Activated T-cell treated with anti-CD3 and anti-CD28 coated beads for 1 hour (primary cell): ENCODE results near the gene TAS2R50.
"Not testable (repeated sequence)": the region's sequence is repeated elsewhere in the genome, so short reads cannot be mapped to it uniquely, and the experiment has no call there.

ENCODE experiments used
- DNase-seq: peaks from one replicate; pipeline ENCODE4 v3.0.0-alpha.2; 2020; ENCODE audit warnings: low read depth

Gene TAS2R50, protein sequence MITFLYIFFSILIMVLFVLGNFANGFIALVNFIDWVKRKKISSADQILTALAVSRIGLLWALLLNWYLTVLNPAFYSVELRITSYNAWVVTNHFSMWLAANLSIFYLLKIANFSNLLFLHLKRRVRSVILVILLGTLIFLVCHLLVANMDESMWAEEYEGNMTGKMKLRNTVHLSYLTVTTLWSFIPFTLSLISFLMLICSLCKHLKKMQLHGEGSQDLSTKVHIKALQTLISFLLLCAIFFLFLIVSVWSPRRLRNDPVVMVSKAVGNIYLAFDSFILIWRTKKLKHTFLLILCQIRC

DNA sequence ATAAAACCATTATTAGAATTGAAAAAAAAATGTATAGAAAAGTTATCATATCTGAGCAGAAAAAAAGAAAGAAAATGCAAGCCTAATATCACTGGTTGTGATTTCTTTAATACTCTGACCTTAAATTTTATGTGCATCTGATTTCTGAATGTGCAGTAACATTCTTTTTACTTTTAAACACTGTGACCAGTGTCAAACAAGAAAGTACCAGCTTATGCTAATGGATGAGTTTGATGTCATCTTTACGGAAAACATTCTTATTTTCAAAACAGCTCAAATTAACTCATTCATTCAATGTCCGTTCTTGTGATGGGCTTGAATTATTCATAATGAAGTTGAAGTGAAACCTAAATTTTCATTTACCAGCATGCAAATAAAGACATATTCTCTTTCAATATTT, at the start of gene TAS2R50:
Gene TAS2R50, minus strand, starts transcription at position 101 of the 400 bp plus-strand sequence. Its CDS starts 52 bp downstream, at position 49.
- no peak for DNase-seq

DNA sequence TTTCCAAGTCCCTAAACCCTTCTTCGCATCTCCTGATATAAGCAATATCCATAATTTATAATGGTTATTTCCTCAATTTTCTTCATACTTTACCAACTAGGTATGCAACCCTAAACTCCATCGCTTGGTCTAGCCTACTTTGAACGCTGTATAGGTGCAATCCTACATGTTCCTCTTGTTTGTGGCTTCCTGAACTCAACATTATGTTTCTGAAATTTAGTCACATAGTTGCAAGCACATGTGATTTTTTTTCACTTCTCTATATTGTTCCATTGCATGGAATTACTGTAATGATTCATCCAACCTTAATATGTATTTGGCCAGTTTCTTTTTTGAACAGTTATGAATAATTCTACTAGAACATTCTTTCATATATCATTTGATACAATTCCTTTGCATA, 47.2 kb upstream of the TAS2R50 start:
- DNase-seq: not testable (repeated sequence)

DNA sequence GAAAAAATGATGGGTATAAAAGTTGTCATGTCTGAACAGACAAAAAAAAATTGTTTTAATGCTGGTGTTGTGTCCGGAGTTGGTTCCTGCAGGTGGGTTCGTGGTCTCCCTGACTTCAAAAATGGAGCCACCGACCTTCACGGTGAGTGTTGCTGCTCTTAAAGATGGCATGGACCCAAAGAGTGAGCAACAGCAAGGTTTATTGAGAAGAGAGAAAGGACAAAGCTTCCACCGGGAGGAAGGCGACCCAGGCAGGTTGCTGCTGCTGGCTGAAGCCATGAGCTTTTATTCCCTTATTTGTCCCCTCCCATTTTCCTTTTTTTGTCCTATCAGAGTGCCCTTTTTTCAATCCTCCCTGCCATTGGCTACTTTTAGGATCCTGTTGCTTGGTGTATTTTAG, 44.6 kb upstream of the TAS2R50 start, which contains the start of gene TAS2R31:
Gene TAS2R31, minus strand, starts transcription at position 101 of the 400 bp plus-strand sequence. Its CDS starts 72 bp downstream, at position 29.
- DNase-seq: no peak

DNA sequence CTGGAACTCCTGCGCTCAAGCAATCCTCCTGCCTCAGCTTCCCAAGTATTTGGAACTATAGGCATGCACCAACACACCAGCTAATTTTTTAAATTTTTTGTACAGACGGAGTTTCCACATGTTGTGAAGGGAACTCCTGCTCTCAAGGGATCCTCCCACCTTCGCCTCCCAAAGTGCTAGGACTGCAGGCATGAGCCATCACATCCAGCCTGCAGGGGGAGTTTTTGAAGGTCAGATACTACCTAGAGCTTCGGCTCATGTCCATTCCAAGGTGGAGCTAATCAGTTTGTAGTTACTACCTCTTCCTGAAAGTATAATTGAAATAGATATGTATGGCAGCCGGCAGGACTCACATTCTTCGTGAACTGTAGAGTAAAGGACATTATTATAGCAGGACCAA, 39.4 kb upstream of the TAS2R50 start:
- no peak for DNase-seq

DNA sequence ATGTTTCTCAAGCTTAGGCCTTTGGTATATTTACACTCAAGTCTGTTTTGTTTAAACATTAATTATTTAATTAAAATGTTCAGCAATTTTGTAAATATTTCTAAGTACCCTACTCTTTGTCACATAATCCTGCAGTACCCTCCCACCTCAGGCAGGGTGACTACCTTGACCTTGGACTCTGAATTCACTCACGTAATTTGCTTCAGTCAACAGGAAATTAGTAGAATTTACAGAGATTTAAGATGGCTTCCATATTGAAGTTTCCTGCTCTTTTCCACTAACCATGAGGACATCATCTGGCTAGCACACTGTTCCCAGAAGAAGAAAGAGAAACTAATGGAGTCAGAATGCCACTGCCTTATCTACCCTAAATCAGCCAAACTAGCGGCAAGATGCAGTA, 36.7 kb upstream of the TAS2R50 start:
- DNase-seq: no peak

DNA sequence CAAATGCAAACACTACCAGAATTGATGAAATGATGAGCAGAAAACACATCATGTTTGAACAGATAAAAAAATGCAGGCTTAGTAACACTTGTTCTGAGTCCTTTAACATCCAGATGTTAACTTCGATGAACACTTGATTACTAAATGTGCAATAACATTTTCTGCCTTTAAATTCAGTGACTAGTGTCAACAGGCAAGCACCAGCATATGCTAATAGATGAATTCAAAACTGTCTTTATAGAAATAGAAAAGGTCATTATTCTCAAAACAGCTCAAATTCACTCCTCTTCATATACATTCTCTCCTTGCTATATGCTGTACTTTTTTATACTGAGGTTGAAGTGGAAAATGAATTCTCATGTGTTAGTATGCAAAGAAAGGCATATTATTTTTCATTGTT, 35.8 kb upstream of the TAS2R50 start, which contains the start of gene TAS2R19:
Gene TAS2R19, minus strand, starts transcription at position 101 of the 400 bp plus-strand sequence. Its CDS starts 49 bp downstream, at position 52.
- no peak for DNase-seq

DNA sequence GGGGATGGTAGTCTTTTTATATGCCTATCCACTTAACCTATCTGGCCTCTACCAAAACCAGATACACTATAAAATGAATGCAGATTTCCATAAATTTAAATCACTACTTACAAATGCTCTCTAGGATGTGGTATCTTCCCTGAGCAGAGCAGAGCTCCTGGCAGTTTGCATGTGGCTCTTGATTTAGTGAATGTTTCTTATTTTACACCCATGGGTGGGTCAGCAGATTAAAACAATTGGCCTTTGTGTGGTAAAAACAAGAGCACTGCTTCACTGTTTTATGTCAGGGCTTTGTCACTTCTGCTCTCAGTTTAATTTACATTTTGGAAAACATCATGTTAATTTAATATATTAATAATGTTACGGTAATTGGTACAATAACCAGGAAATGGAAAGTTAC, 30.2 kb upstream of the TAS2R50 start:
- DNase-seq: no peak

DNA sequence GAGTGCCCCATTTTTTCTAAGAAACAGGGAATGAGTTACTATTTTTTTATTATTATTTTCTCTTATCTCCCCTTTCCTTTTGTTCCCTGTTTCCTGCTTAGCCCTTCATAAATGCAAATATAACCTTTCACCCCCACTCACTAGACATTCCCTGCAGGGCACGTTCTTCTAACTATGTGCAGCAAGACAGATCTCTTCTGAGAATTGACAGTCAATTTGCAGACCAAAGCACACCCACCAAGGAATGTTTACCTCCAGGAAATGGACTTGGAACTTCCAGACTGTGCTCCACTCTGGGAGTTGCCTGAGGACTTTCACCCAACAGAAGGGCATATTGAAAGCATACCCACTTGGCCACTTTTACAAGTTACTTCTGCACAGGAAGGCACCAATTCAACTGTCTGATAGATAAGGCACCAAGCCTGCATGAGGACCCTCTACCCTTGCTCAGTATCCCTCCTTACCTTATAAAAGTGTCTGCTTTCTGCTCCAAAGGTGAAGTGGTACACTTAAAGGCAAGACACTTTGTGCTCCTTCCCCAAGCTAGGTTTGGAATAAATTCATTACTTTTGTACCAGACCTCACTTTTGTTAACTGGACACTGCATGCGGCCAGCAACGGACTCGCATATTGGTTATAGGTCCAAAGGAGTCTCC, 29.2 kb upstream of the TAS2R50 start:
- no peak for DNase-seq

DNA sequence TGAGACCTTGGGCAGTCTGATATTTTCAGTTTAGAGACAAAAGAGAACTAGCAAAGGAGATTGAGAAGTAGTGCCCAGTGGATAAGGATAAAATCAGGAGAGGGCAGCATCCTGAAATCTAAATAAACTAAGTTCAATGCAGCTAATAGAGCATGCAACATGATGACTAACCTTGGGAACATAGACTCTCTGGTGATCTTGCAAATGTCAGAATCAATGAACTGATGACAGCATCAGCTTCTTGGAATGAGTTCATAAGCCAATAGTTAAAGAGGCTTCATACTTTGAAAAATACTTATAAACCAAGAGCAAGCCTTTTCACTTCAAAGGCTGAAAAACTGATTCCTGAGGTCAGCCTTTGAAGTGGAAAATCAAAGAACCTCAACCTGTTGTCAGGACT, 27.5 kb upstream of the TAS2R50 start:
- no peak for DNase-seq

DNA sequence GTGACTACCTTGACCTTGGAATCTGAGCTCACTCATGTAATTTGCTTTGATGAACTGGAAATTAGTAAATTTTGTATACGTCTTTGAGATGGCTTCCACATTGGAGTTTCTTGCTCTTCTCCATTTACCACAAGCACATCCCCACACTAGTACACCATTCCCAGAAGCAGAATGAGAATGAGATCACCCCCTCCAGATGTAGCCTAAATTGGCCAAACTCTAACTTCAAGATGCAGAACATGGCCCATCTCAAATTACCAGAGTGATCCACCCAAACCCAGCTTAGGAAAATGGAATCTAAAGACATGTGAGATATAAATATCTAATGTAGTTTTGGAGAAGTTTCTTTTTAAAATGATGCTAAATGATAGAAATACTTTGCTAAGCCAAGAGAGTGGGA, 20.9 kb upstream of the TAS2R50 start:
- DNase-seq: no peak

DNA sequence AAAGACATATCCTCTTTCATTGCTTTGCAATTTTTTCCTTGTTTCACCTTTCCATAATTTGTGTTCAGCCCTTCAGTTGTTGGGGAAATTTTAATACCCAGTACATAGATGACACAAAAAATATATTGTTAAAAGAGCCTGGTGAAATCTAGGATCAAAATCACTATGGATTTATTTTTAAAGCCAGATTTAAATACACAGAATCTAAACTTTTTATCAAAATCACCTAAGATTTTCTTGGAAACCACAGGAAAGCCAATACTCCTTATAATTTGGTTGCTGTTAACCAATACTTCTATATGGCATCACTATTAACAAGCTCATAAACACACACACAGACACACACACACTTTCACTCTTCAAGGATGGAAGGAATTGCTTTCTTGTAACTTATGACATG, 11.5 kb upstream of the TAS2R50 start, which contains the start of gene TAS2R20:
Gene TAS2R20, minus strand, starts transcription at position 101 of the 400 bp plus-strand sequence. CDS start 429 bp downstream, outside the sequence.
- DNase-seq: no peak

DNA sequence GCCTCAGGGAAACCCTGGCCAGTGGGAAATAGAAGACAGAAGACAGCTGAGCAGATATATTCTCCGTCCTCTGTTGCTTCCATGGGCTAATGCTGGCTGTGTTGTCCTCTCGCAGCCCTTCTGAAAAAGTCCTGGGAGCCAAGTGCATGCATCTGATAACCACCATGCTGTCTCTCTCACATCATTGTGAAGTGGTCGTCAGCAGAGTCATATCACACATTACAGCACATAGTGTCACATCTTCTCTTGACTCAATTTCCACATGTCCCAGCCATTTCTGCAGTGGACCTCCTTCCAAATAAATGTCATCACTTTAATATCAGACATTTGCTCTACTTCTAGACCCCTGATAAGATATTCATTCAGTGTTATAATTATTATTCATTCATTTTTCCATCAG, 7.6 kb upstream of the TAS2R50 start:
- DNase-seq: no peak

DNA sequence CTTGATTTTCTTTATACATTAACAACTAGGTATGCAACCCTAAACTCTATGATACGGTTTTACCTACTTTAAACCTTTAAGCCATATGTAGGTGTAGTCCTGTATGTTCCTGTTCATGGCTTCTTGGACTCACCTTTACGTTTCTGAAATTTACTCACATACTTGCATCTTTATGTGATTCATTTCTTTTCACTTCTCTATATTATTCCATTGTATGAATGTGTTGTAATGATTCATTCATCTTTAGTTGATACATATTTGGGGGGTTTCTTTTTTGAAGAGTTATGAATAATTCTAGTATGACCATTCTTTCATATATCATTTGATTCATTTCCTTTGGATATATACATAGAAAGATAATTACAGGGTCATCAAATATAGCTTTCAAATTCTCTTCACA, 2.4 kb upstream of the TAS2R50 start:
- no peak for DNase-seq

DNA sequence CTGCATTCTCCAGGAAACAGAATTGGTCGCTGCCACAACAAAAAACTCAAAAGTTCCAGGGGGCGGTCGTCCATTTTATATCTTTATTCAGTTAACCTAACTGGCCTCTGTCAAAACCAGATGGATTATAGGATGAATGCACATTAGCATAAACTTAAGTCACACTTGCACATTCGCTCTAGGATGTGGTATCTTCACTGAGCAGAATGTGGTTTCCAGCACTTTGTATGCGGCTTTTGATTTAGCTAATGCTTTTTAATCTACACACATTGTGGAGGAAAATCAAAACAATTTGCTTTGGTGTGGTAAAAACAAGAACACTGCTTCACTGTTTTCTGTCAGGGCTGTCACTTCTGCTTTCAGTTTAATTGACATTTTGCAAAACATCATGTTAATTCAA, 4.5 kb downstream of the TAS2R50 start:
- no peak for DNase-seq

DNA sequence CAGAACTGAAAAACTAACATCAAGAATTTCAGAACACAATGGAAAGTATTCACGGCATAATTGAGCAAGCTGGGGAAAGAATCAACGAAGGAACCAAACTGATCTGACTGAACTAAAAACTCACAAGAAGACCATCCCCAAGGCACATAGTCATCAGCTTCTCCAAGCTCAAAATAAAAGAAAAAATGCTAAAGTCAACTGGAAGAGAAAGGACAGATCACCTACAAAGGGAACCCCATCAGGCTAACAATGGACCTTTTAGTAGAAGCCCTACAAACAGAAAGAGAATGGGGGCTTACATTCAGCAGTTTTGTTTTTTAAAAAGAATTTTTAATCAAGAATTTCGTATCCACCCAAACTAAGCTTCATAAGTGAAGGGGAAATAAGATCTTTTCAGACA, 11.7 kb downstream of the TAS2R50 start:
- DNase-seq: no peak

DNA sequence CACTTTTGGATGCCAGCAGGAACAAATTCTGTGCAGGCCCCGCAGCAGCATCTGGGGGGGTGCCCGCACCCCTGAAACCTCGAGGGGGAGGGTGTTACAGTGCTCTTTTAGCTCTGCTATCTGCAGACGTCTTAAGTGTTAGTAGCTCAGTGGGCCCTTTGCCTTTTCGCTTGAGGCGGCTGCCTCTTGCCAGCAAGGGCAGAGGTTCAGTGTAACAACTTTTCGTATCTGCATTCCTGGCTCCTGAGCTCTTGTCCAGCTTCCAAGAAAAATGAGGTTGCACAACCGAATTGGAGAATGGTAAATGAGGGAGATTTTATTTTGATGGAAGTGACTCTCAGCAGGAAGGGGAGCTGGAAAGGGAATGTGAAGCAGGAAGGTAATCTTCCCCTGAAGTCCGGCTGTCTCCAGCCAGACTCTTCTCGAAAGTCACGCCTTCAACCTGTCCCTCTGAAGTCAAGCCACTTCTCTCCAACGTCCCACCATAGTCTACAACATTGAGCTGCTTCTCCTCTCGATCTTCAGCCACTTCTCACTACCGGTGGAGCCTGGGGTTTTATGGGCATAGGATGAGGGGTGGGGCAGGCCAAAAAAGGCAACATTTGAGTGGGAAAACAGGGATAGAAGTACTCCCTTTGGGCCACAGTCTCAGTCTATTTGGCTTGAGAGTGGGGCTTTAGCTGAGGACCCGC, 17.8 kb downstream of the TAS2R50 start:
- no peak for DNase-seq

DNA sequence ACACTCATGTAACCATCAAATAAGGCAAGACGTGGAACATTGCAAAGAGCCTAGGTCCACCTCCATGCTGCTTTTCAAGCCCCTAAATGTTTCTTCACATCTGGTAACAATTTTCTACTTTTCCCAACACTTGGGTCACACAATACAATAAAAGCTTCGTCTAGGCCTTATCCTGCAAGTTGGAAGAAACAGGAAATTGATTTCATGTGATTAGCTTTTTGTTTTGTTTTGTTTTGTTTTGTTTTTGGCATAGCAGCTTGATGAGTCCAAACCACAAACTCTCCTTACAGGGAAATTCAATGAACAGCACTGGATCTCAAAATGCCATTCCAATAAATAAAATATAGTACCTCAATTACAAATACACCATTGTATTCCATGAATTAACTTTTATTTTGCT, 19.3 kb downstream of the TAS2R50 start:
- no peak for DNase-seq

DNA sequence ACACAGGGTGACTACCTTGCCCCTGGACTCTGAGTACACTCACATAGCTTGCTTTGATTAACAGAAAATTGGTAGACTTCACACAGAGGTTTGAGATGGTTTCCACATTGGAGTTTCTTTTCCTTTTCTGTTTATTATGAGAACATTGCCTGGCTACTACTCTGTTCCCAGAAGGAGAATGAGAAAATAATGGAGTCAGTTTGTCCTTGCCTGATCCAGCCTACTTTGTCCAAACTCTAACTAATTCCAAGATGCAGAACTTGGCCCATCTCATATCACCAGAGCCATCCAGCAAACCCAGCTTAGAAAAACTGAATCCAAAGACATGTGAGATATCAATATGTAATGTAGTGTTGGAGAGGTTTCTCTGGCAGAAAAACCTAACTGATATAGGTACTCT, 20.4 kb downstream of the TAS2R50 start:
- DNase-seq: no peak

DNA sequence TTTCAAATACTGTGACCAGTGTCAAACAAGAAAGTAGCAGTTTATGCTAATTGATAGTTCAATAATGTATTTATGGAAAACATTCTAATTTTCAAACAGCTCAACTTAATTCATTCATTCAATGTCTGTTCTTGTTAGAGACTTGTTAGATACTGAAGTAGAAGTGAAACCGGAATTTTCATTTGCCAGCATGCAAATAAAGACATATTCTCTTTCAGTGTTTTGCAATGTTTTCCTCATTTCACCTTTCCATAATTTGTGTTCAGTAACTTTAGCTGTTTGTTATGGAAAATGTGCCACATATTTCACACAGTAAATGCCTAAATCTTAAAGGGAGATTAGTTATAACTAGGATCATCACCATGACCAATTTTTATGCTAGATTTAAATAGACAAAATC, 21.2 kb downstream of the TAS2R50 start:
- no peak for DNase-seq

DNA sequence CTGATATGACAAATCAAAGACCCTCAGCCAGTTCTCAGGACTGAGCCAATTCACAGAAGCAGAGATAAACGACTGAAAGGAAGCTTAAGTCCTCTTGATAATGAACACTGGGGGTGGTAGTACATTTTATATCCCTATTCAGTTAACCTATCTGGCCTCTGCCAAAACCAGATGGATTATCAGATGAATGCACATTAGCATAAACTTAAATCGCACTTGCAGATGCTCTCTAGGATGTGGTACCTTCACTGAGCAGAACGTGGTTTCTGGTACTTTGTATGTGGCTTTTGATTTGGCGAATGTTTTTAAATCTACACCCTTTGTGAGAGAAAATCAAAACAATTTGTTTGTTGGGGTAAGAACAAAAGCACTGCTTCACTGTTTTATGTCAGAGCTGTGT, 26.5 kb downstream of the TAS2R50 start:
- DNase-seq: no peak

DNA sequence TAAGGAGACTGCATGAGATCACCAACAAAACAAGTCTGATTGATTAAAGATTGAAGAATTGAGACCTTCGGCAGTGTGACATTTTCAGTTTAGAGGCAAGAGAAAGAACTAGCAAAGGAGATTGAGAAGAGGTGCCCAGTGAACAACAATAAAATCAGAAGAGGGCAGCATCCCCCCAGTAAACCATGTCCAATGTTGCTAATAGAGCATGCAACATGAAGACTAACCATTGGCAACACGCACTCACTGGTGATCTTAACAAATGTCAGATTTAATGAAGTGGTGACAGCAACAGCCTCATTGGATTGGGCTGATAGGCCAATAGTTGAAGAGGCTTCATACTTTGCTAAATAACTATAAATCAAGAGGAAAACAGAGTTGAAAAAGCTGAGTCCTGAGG, 26.9 kb downstream of the TAS2R50 start:
- DNase-seq: no peak

DNA sequence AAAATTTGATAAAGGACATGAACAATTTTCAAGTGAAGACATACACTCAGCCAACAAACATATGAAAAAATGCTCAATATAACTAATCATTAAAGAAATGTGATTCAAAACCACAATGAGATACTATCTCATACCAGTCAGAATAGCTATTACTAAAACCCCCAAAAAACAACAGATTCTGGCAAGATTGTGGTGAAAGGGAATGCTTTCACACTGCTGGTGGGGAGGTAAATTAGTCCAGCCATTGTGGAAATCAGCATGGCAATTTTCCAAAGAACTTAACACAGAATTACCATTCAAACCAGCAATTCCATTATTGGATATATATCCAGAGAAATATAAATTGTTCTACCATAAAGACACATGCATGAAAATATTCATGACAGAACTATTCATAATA, 29.0 kb downstream of the TAS2R50 start:
- DNase-seq: no peak

DNA sequence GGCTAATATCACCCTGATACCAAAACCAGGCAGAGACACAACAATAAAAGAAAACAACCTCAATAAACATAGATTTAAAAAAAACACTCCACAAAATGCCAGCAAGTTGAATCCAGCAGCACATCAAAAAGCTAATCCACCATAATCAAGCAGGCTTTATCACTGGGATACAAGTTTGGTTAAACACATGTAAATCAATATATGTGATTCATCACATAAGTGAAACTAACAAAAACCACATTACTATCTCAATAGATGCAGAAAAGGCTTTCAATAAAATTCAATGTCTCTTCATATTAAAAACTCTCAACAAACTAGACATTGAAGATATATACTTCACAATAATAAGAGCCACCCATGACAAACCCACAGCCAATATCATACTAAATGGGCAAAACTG, 30.6 kb downstream of the TAS2R50 start:
- no peak for DNase-seq
